T-cell (primary cell): ENCODE data around the gene JMJD7. TPM values are rescaled to one million over a fixed set of nuclear protein-coding genes. Genes with fewer than 3 reads are reported as not detected.

Experiments used
- ATAC-seq, 4 experiments: fragments of 200-7000 bp in 3 of 4; fragments of 150-1000 bp in 1 of 4; cut with Tn5 transposase; replicated peaks in 1 of 4; 1 replicate in 3 of 4; 2 replicates in 1 of 4; pipeline ENCODE4 v1.10.0; 2021; ENCODE audit warnings: moderate library complexity in 3 of 4, mild to moderate bottlenecking in 2 of 4, moderate number of reproducible peaks in 1 of 4
- CTCF ChIA-PET, 2 donors: fragments of 300-600 bp; sonication (Branson Sonifier 250); formaldehyde crosslinking; loops; one replicate each; lab custom pipeline; 2022; ENCODE audit warnings: antibody characterized with exemption in 2 of 2; lab: Charles Lee
- POLR2A ChIA-PET, 2 donors: fragments of 300-600 bp; sonication (Branson Sonifier 250); formaldehyde crosslinking; loops; one replicate each; lab custom pipeline; 2022; ENCODE audit warnings: antibody characterized with exemption in 2 of 2; lab: Charles Lee
- DNase-seq, 35 experiments: peaks; one replicate each; pipeline versions ENCODE4 v3.0.0 to v3.0.0-alpha.2; 2013 to 2023
- H3K27ac ChIP-seq: one replicate; pipeline ENCODE4 v1.5.1; 2013; ENCODE audit warnings: low read length
- H3K27me3 ChIP-seq, 2 experiments: replicated peaks in 1 of 2; 1 replicate in 1 of 2; 2 replicates in 1 of 2; pipeline versions ENCODE4 v1.6.1 to v1.7.0; 2013; ENCODE audit warnings: low read length in 1 of 2, mixed read lengths in 1 of 2; ENCODE audit not compliant: control insufficient read depth in 2 of 2, insufficient read depth in 2 of 2; ENCODE audit errors: extremely low read depth in 1 of 2
- H3K36me3 ChIP-seq, 2 donors: 1 replicate in 1 of 2; 2 replicates in 1 of 2; pipeline versions ENCODE4 v1.6.1 to v1.7.0; 2013; ENCODE audit warnings: low read length in 1 of 2; ENCODE audit not compliant: control insufficient read depth in 2 of 2, insufficient read depth in 1 of 2; ENCODE audit errors: extremely low read depth in 1 of 2
- H3K4me1 ChIP-seq, 2 experiments: 1 replicate in 1 of 2; 2 replicates in 1 of 2; pipeline versions ENCODE4 v1.6.1 to v1.7.0; 2013; ENCODE audit warnings: low read length in 2 of 2, mixed read lengths in 1 of 2; ENCODE audit not compliant: insufficient read depth in 2 of 2, control insufficient read depth in 1 of 2; ENCODE audit errors: extremely low read depth in 1 of 2
- H3K4me3 ChIP-seq, 2 donors: 1 replicate in 1 of 2; 2 replicates in 1 of 2; pipeline versions ENCODE4 v1.5.1 to v1.7.0; 2013; ENCODE audit warnings: mild to moderate bottlenecking in 2 of 2, low read length in 1 of 2, moderate library complexity in 1 of 2; ENCODE audit not compliant: control insufficient read depth in 1 of 2; ENCODE audit errors: extremely low read depth in 1 of 2
- H3K9me3 ChIP-seq: 2 replicates; pipeline ENCODE4 v1.7.0; 2013
- H3K27ac Mint-ChIP-seq, 2 donors: one replicate each; pipeline ENCODE4 v1.8.0; 2020 to 2021; ENCODE audit warnings: mild to moderate bottlenecking in 2 of 2, mixed read lengths in 2 of 2
- H3K27me3 Mint-ChIP-seq, 2 donors: one replicate each; pipeline ENCODE4 v1.8.0; 2021 to 2022; ENCODE audit warnings: mixed read lengths in 2 of 2
- H3K36me3 Mint-ChIP-seq: one replicate; pipeline ENCODE4 v1.8.0; 2021; ENCODE audit warnings: mixed read lengths
- H3K4me1 Mint-ChIP-seq, 3 donors: one replicate each; pipeline ENCODE4 v1.8.0; 2020 to 2022; ENCODE audit warnings: mixed read lengths in 3 of 3, mild to moderate bottlenecking in 1 of 3
- H3K4me3 Mint-ChIP-seq, 3 donors: one replicate each; pipeline ENCODE4 v1.8.0; 2020 to 2022; ENCODE audit warnings: mild to moderate bottlenecking in 3 of 3, mixed read lengths in 3 of 3, moderate library complexity in 3 of 3
- H3K9me3 Mint-ChIP-seq, 3 donors: one replicate each; pipeline ENCODE4 v1.8.0; 2020 to 2022; ENCODE audit warnings: mixed read lengths in 3 of 3
- WGBS: methylation state at CpG from one replicate; pipeline ENCODE4 v1.1.5; 2013; ENCODE audit warnings: missing lambda C conversion rate; ENCODE audit not compliant: insufficient coverage; 5-methylcytosine and 5-hydroxymethylcytosine counted together
- total RNA-seq, 35 experiments: library from RNA in 6 of 35; stranded (reverse) in 6 of 35; fragments of 120-200 nt in 1 of 35; gene quantifications; one replicate each; pipeline versions ENCODE4 v1.2.1 to v1.2.4 and lab custom pipeline; 2013 to 2026

The JMJD7 gene
- total RNA-seq, 5 donors from 2014 or later (not counting 1 experiment from before 2014, with no cell fraction given): 35.8 to 72.7 (median 45.3) TPM

- H3K4me1 ChIP-seq: peaks cover 0 to 12% of the 10 kb centered on the region in 2 experiments
- H3K36me3 ChIP-seq: no peaks in the 10 kb centered on the region
- ChIA-PET CTCF (no interaction called here), POLR2A (no interaction called here)
- H3K27me3 ChIP-seq: peaks cover 0 to 36% of the 10 kb centered on the region in 2 experiments
- no peak overlapping the region for H3K27ac ChIP-seq
- DNase-seq (no peak), ATAC-seq (no peak)
- no peak overlapping the region for H3K4me3 Mint-ChIP-seq
- no peak overlapping the region for H3K4me3 ChIP-seq
- peaks cover 10 to 15% of the 10 kb centered on the region in 2 donors for H3K27me3 Mint-ChIP-seq
- WGBS: 82% methylated on average over 13 of the region's 13 CpGs
- H3K36me3 Mint-ChIP-seq: no peaks in the 10 kb centered on the region
- no peaks in the 10 kb centered on the region for H3K9me3 ChIP-seq
- H3K27ac Mint-ChIP-seq: no peak overlapping the region
- H3K4me1 Mint-ChIP-seq: peaks cover 5 to 15% (median 10%) of the 10 kb centered on the region in 3 donors
- H3K9me3 Mint-ChIP-seq: no peaks in the 10 kb centered on the region
Observed at GRCh38 chr15:41877631-41878354, 49.9 kb downstream of the JMJD7 start.

- Histone ChIP-seq H3K9me3 (no peaks in the 10 kb centered on the region), H3K27me3 (peaks cover 0 to 39% of the 10 kb centered on the region in 2 experiments), H3K36me3 (no peaks in the 10 kb centered on the region), H3K4me1 (peaks cover 2 to 12% of the 10 kb centered on the region in 2 experiments), H3K27ac (no peak overlapping the region), H3K4me3 (no peak overlapping the region)
- H3K4me3 Mint-ChIP-seq: no peak overlapping the region
- H3K27me3 Mint-ChIP-seq: peaks cover 10 to 15% of the 10 kb centered on the region in 2 donors
- no peak for ATAC-seq
- POLR2A ChIA-PET: no interaction called here
- no peak for DNase-seq
- no peak overlapping the region for H3K27ac Mint-ChIP-seq
- H3K4me1 Mint-ChIP-seq: peaks cover 6 to 15% (median 10%) of the 10 kb centered on the region in 3 donors
- CTCF ChIA-PET: no interaction called here
- no peaks in the 10 kb centered on the region for H3K36me3 Mint-ChIP-seq
- WGBS: 93% methylated on average over 9 of the region's 10 CpGs
- H3K9me3 Mint-ChIP-seq: no peaks in the 10 kb centered on the region
Observed at GRCh38 chr15:41878355-41878699, 50.4 kb downstream of the JMJD7 start.

- CTCF ChIA-PET: no interaction called here
- ATAC-seq: no peak
- H3K27ac Mint-ChIP-seq: no peak overlapping the region
- POLR2A ChIA-PET: no interaction called here
- H3K36me3 ChIP-seq: no peaks in the 10 kb centered on the region
- H3K4me3 Mint-ChIP-seq: no peak overlapping the region
- 88% methylated on average over 9 of the region's 10 CpGs for WGBS
- H3K27me3 Mint-ChIP-seq: peaks cover 10 to 15% of the 10 kb centered on the region in 2 donors
- H3K27me3 ChIP-seq: peaks cover 0 to 39% of the 10 kb centered on the region in 2 experiments
- no peaks in the 10 kb centered on the region for H3K36me3 Mint-ChIP-seq
- no peaks in the 10 kb centered on the region for H3K9me3 Mint-ChIP-seq
- DNase-seq: no peak
- no peak overlapping the region for H3K4me3 ChIP-seq
- H3K4me1 ChIP-seq: peaks cover 2 to 12% of the 10 kb centered on the region in 2 experiments
- no peak overlapping the region for H3K27ac ChIP-seq
- peaks cover 6 to 11% (median 10%) of the 10 kb centered on the region in 3 donors for H3K4me1 Mint-ChIP-seq
- H3K9me3 ChIP-seq: no peaks in the 10 kb centered on the region
Observed at GRCh38 chr15:41879321-41879845, 51.5 kb downstream of the JMJD7 start.

GRCh38 chr15:41880156-41880877 is 52.4 kb downstream of the JMJD7 start:
- Histone ChIP-seq H3K4me3 (no peak overlapping the region), H3K27me3 (peaks cover 0 to 39% of the 10 kb centered on the region in 2 experiments), H3K9me3 (no peaks in the 10 kb centered on the region), H3K27ac (no peak overlapping the region), H3K36me3 (no peaks in the 10 kb centered on the region), H3K4me1 (peaks cover 2 to 12% of the 10 kb centered on the region in 2 experiments)
- Mint-ChIP-seq H3K4me1 (peaks cover 6 to 13% (median 12%) of the 10 kb centered on the region in 3 donors), H3K9me3 (no peaks in the 10 kb centered on the region), H3K36me3 (no peaks in the 10 kb centered on the region), H3K27me3 (peaks cover 13 to 15% of the 10 kb centered on the region in 2 donors), H3K27ac (no peak overlapping the region), H3K4me3 (no peak overlapping the region)
- 98% methylated on average over 6 of the region's 10 CpGs for WGBS
- ChIA-PET CTCF (interaction anchor here in 1 of 2 donors (0.6 kb wide), 1 partner anchor 108 kb away, joined by 9 read pairs; no protein-coding TSS in a partner anchor), POLR2A (no interaction called here)
- ATAC-seq (no peak), DNase-seq (no peak)

- Histone ChIP-seq H3K4me1 (peaks cover 2 to 12% of the 10 kb centered on the region in 2 experiments), H3K36me3 (no peaks in the 10 kb centered on the region), H3K27ac (no peak overlapping the region), H3K27me3 (peaks cover 0 to 39% of the 10 kb centered on the region in 2 experiments), H3K4me3 (no peak overlapping the region), H3K9me3 (no peaks in the 10 kb centered on the region)
- Mint-ChIP-seq H3K9me3 (no peaks in the 10 kb centered on the region), H3K27me3 (peaks cover 13 to 15% of the 10 kb centered on the region in 2 donors), H3K4me1 (peaks cover 6 to 16% (median 15%) of the 10 kb centered on the region in 3 donors), H3K4me3 (peak overlapping the region; percentile 17 to 65 (median 62)), H3K27ac (no peak overlapping the region), H3K36me3 (no peaks in the 10 kb centered on the region)
- ChIA-PET POLR2A (no interaction called here), CTCF (interaction anchor here (0.6 kb wide), 2 partner anchors 70 to 184 kb away, joined by 3 to 6 read pairs; no protein-coding TSS in a partner anchor)
- DNase-seq (no peak), ATAC-seq (no peak)
- WGBS: 93% methylated on average over 3 of the region's 8 CpGs
Observed at GRCh38 chr15:41881086-41881485, 53.2 kb downstream of the JMJD7 start.

GRCh38 chr15:41881550-41881919 is 53.6 kb downstream of the JMJD7 start:
- peaks cover 2 to 12% of the 10 kb centered on the region in 2 experiments for H3K4me1 ChIP-seq
- H3K27me3 ChIP-seq: peaks cover 0 to 39% of the 10 kb centered on the region in 2 experiments
- H3K36me3 ChIP-seq: no peaks in the 10 kb centered on the region
- no peak overlapping the region for H3K27ac ChIP-seq
- Mint-ChIP-seq H3K4me3 (peak overlapping the region; percentile 17 to 65 (median 62)), H3K9me3 (no peaks in the 10 kb centered on the region), H3K4me1 (peaks cover 6 to 16% (median 15%) of the 10 kb centered on the region in 3 donors), H3K36me3 (no peaks in the 10 kb centered on the region), H3K27ac (no peak overlapping the region), H3K27me3 (peaks cover 13 to 15% of the 10 kb centered on the region in 2 donors)
- no peak overlapping the region for H3K4me3 ChIP-seq
- ChIA-PET CTCF (interaction anchor here in 1 of 2 donors (0.6 kb wide), 1 partner anchor 71 kb away, joined by 6 read pairs; no protein-coding TSS in a partner anchor), POLR2A (no interaction called here)
- DNase-seq (no peak), ATAC-seq (peak in 2 of 4 experiments; percentile 11)
- WGBS: 57% methylated on average over 9 of the region's 10 CpGs
- no peaks in the 10 kb centered on the region for H3K9me3 ChIP-seq
